Stimulated activated CD4-positive, alpha-beta T cell treated with anti-CD3 and anti-CD28 coated beads, Interleukin-2, amount 100 ng/mL, for 24 hours (primary cell): ENCODE data around the gene UROC1.

Experiments used
- DNase-seq, 2 donors: peaks; one replicate each; pipeline ENCODE4 v3.0.0-alpha.2; 2020

Gene UROC1

GRCh38 chr3:126438746-126439145 is 78.8 kb downstream of the UROC1 start:
- DNase-seq, result no peak

GRCh38 chr3:126438186-126438585 is 79.4 kb downstream of the UROC1 start:
- peak in 1 of 2 donors; percentile 10 for DNase-seq

DNA sequence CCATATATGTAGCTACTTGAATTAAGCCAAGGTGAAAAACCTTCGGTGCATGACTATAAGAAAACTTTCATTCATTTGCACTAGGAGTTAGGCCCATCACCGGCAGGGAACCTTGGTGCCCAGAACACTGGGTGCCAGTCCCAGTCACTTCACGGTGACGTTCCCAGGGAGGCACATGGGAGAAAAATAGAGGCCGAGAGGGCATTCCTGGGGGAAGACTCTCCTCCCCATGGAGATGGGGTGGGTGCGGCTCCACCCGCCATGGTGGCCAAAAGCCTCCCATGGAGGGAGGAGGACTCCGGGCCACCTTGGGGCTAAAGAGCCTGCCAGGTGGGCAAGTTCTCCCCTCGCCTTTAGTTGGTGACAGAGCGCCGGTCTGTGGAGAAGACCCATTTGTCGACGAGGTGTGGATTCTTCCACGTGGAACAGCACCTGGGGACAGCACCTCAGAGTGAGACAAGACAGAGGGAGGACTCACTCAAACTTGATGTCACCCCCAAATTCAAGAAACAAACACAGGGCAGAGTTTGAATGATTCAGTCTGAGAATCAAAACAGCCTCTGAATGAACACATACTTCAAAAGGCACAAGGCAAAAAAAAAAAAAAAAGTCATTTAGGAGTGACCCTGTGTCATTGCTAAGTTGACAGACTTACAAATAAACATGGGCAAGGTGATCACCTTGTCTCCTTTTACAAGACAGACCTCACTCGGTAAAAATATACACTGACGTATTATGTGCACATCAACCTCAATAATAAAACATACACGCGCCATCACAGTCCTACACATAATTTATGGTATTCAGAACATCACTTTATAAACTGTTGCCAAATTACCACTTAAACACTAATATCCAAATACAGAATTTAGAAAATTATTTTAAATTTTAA is 80.5 kb downstream of the UROC1 start:
- no peak for DNase-seq

- no peak for DNase-seq
Measured at GRCh38 chr3:126435456-126436315, 81.9 kb downstream of the UROC1 start.

DNA sequence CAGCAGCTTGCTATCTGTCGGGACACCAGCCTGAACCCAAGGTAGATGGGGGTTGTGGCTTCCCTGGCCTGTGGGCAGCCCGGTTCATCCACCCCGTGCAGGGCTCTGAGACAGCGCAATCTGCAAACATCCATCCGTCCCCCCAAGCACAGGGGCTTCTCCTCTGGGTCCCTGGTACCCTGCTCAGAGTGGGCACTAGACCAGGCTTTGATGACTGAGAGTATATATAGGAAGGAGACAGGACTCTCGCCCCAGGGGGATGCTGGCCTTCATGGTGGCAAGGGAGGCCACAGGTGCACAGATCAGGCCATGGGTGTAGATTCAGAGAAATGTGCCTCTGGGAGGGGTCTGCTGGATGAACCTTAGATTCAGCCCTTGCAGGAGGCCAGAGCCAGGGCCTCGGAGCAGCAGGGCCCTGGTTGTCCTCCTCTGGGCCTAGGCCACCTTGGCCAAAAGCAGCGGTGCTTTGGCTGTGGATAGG is 82.6 kb downstream of the UROC1 start:
- DNase-seq, result no peak

GRCh38 chr3:126434264-126434590 is 83.3 kb downstream of the UROC1 start:
- no peak for DNase-seq

GRCh38 chr3:126433496-126434263 is 83.9 kb downstream of the UROC1 start:
- DNase-seq, result no peak

DNA sequence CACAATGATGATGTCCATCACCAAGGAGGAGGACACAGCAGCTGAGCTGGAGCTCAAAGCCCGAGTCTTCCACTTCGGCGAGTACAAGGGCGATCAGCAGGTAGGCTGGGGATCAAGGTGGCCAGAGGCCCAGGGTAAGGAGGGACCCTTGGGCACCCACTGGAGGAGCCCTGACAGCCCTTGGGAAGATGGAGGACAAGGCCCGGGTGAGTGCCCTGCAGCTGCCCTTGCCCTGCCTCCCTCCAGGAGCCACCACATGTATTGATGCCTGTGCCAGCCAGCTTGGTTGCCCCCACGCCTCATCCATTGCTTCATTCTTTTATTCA is 84.5 kb downstream of the UROC1 start:
- DNase-seq, result no peak

- DNase-seq, result no peak
Measured at GRCh38 chr3:126432361-126433104, 85.0 kb downstream of the UROC1 start.
